Subcutaneous abdominal adipose tissue (tissue), 5 donors: Measurements from ENCODE around the gene PPP1R2B.

ENCODE experiments used
- H3K27ac ChIP-seq: one replicate; pipeline ENCODE4 v1.7.0; 2013; ENCODE audit warnings: low read depth, mild to moderate bottlenecking, inconsistent platforms, low read length, moderate library complexity
- H3K27me3 ChIP-seq, 5 donors: one replicate each; pipeline ENCODE4 v1.7.0; 2013; ENCODE audit warnings: low read length in 5 of 5, inconsistent platforms in 1 of 5; ENCODE audit not compliant: control insufficient read depth in 5 of 5, insufficient read depth in 4 of 5
- H3K36me3 ChIP-seq, 5 donors: one replicate each; pipeline ENCODE4 v1.7.0; 2013; ENCODE audit warnings: low read length in 5 of 5; ENCODE audit not compliant: control insufficient read depth in 5 of 5, insufficient read depth in 5 of 5
- H3K4me1 ChIP-seq, 5 donors: one replicate each; pipeline ENCODE4 v1.7.0; 2013; ENCODE audit warnings: low read length in 5 of 5, mild to moderate bottlenecking in 3 of 5, moderate library complexity in 1 of 5; ENCODE audit not compliant: control insufficient read depth in 5 of 5, insufficient read depth in 5 of 5
- H3K4me3 ChIP-seq, 5 donors: one replicate each; pipeline ENCODE4 v1.7.0; 2013; ENCODE audit warnings: low read length in 5 of 5, low read depth in 1 of 5
- H3K9ac ChIP-seq, 5 donors: one replicate each; pipeline ENCODE4 v1.7.0; 2013; ENCODE audit warnings: low read length in 5 of 5, mild to moderate bottlenecking in 4 of 5, moderate library complexity in 3 of 5
- H3K9me3 ChIP-seq, 5 donors: one replicate each; pipeline ENCODE4 v1.7.0; 2013; ENCODE audit warnings: low read length in 5 of 5; ENCODE audit not compliant: control insufficient read depth in 5 of 5
- donor health status: healthy.
- donor health status: healthy.
- donor health status: healthy.
- donor health status: healthy.
- donor health status: healthy.

Gene PPP1R2B

GRCh38 chr5:156850206-156850751 is at the start of gene PPP1R2B:
PPP1R2B (plus strand) TSS chr5:156850295; CDS start chr5:156850563, 268 bp downstream.
- peaks cover 2 to 18% (median 12%) of the 10 kb centered on the region in 5 donors for H3K9me3 ChIP-seq
- H3K4me3 ChIP-seq: no peak within 1 kb of the TSS

GRCh38 chr5:156800929-156801328 is 49.2 kb upstream of the PPP1R2B start:
- no peaks in the 10 kb centered on the region for H3K36me3 ChIP-seq
- H3K9me3 ChIP-seq: peaks cover 0 to 2% (median 0%) of the 10 kb centered on the region in 5 donors
- no peak overlapping the region for H3K9ac ChIP-seq
- H3K4me1 ChIP-seq: no peaks in the 10 kb centered on the region
- H3K27me3 ChIP-seq: no peaks in the 10 kb centered on the region
- H3K4me3 ChIP-seq: no peak overlapping the region
- H3K27ac ChIP-seq: no peak overlapping the region

More at GRCh38 chr5:156850206-156850751, at the start of gene PPP1R2B:
- H3K27me3 ChIP-seq: no peaks in the 10 kb centered on the region
- no peak within 1 kb of the TSS for H3K9ac ChIP-seq
- no peak within 1 kb of the TSS for H3K27ac ChIP-seq
- no peaks in the 10 kb centered on the region for H3K36me3 ChIP-seq
- H3K4me1 ChIP-seq: no peaks in the 10 kb centered on the region

GRCh38 chr5:156802501-156802900 is 47.6 kb upstream of the PPP1R2B start:
- H3K27ac ChIP-seq: no peak overlapping the region
- H3K4me3 ChIP-seq: no peak overlapping the region
- H3K9ac ChIP-seq: no peak overlapping the region
- peaks cover 0 to 3% (median 0%) of the 10 kb centered on the region in 5 donors for H3K9me3 ChIP-seq
- H3K36me3 ChIP-seq: no peaks in the 10 kb centered on the region
- no peaks in the 10 kb centered on the region for H3K27me3 ChIP-seq
- H3K4me1 ChIP-seq: no peaks in the 10 kb centered on the region

- no peaks in the 10 kb centered on the region for H3K27me3 ChIP-seq
- no peak overlapping the region for H3K27ac ChIP-seq
- peaks cover 0 to 3% (median 0%) of the 10 kb centered on the region in 5 donors for H3K9me3 ChIP-seq
- H3K4me1 ChIP-seq: no peaks in the 10 kb centered on the region
- H3K9ac ChIP-seq: no peak overlapping the region
- no peaks in the 10 kb centered on the region for H3K36me3 ChIP-seq
- no peak overlapping the region for H3K4me3 ChIP-seq
Measured at GRCh38 chr5:156803404-156803803, 46.7 kb upstream of the PPP1R2B start.

- no peaks in the 10 kb centered on the region for H3K36me3 ChIP-seq
- H3K4me3 ChIP-seq: no peak overlapping the region
- H3K4me1 ChIP-seq: no peaks in the 10 kb centered on the region
- H3K9ac ChIP-seq: no peak overlapping the region
- no peaks in the 10 kb centered on the region for H3K27me3 ChIP-seq
- peaks cover 0 to 3% (median 0%) of the 10 kb centered on the region in 5 donors for H3K9me3 ChIP-seq
- no peak overlapping the region for H3K27ac ChIP-seq
Measured at GRCh38 chr5:156812959-156813358, 37.1 kb upstream of the PPP1R2B start.

GRCh38 chr5:156815988-156816599 is 34.0 kb upstream of the PPP1R2B start:
- H3K9ac ChIP-seq: no peak overlapping the region
- H3K36me3 ChIP-seq: no peaks in the 10 kb centered on the region
- no peak overlapping the region for H3K4me3 ChIP-seq
- no peaks in the 10 kb centered on the region for H3K4me1 ChIP-seq
- H3K9me3 ChIP-seq: peaks cover 0 to 2% (median 0%) of the 10 kb centered on the region in 5 donors
- no peak overlapping the region for H3K27ac ChIP-seq
- peaks cover 0 to 3% (median 0%) of the 10 kb centered on the region in 5 donors for H3K27me3 ChIP-seq

GRCh38 chr5:156819537-156819936 is 30.6 kb upstream of the PPP1R2B start:
- H3K4me1 ChIP-seq: no peaks in the 10 kb centered on the region
- no peak overlapping the region for H3K9ac ChIP-seq
- no peaks in the 10 kb centered on the region for H3K9me3 ChIP-seq
- H3K27me3 ChIP-seq: peaks cover 0 to 3% (median 0%) of the 10 kb centered on the region in 5 donors
- H3K36me3 ChIP-seq: no peaks in the 10 kb centered on the region
- H3K27ac ChIP-seq: no peak overlapping the region
- H3K4me3 ChIP-seq: no peak overlapping the region

GRCh38 chr5:156819967-156820581 is 30.0 kb upstream of the PPP1R2B start:
- no peaks in the 10 kb centered on the region for H3K9me3 ChIP-seq
- H3K4me1 ChIP-seq: no peaks in the 10 kb centered on the region
- no peak overlapping the region for H3K9ac ChIP-seq
- no peaks in the 10 kb centered on the region for H3K36me3 ChIP-seq
- H3K4me3 ChIP-seq: no peak overlapping the region
- H3K27ac ChIP-seq: no peak overlapping the region
- H3K27me3 ChIP-seq: peaks cover 0 to 3% (median 0%) of the 10 kb centered on the region in 5 donors

- H3K27me3 ChIP-seq: peaks cover 0 to 3% (median 0%) of the 10 kb centered on the region in 5 donors
- no peaks in the 10 kb centered on the region for H3K36me3 ChIP-seq
- no peaks in the 10 kb centered on the region for H3K9me3 ChIP-seq
- H3K4me3 ChIP-seq: no peak overlapping the region
- H3K27ac ChIP-seq: no peak overlapping the region
- H3K4me1 ChIP-seq: no peaks in the 10 kb centered on the region
- no peak overlapping the region for H3K9ac ChIP-seq
Measured at GRCh38 chr5:156824241-156824640, 25.9 kb upstream of the PPP1R2B start.

- Histone ChIP-seq H3K9me3 (no peaks in the 10 kb centered on the region), H3K4me1 (no peaks in the 10 kb centered on the region), H3K27ac (no peak overlapping the region), H3K9ac (no peak overlapping the region), H3K36me3 (no peaks in the 10 kb centered on the region), H3K4me3 (no peak overlapping the region), H3K27me3 (peaks cover 0 to 3% (median 0%) of the 10 kb centered on the region in 5 donors)
Measured at GRCh38 chr5:156824800-156825199, 25.3 kb upstream of the PPP1R2B start.
